ENCODE data around the gene SBF1. TPM values are rescaled to one million over a fixed set of nuclear protein-coding genes. Genes with fewer than 3 reads are reported as not detected.

The SBF1 gene
- polyA plus RNA-seq, 4 donors: 25.4 to 55.3 (median 43.4) TPM

- DNase-seq (ENCODE audit: low read depth in 4 of 4, low spot score in 2 of 4): no peak
These were observed 11.9 kb upstream of the SBF1 start, which contains the start of gene MIOX for GRCh38 chr22:50486561-50487289. Gene MIOX, plus strand, starts transcription at chr22:50486859. Its CDS starts 39 bp downstream, at chr22:50486898.

GRCh38 chr22:50485221-50486131 lies 10.6 kb upstream of the SBF1 start:
- DNase-seq (ENCODE audit: low read depth in 4 of 4, low spot score in 2 of 4): no peak

GRCh38 chr22:50483977-50484853 lies 9.4 kb upstream of the SBF1 start:
- no peak for DNase-seq (ENCODE audit: low read depth in 4 of 4, low spot score in 2 of 4)

GRCh38 chr22:50483556-50483955 lies 8.7 kb upstream of the SBF1 start:
- no peak for DNase-seq (ENCODE audit: low read depth in 4 of 4, low spot score in 2 of 4)

GRCh38 chr22:50483106-50483505 lies 8.3 kb upstream of the SBF1 start:
- no peak for DNase-seq (ENCODE audit: low read depth in 4 of 4, low spot score in 2 of 4)

GRCh38 chr22:50482107-50483074 lies 7.6 kb upstream of the SBF1 start:
- DNase-seq (ENCODE audit: low read depth in 4 of 4, low spot score in 2 of 4): no peak

GRCh38 chr22:50481440-50482106 lies 6.7 kb upstream of the SBF1 start, which contains the start of gene ADM2:
Gene ADM2, plus strand, starts transcription at chr22:50481543. Its CDS starts 305 bp downstream, at chr22:50481848.
- DNase-seq (ENCODE audit: low read depth in 4 of 4, low spot score in 2 of 4): no peak

- no peak for DNase-seq (ENCODE audit: low read depth in 4 of 4, low spot score in 2 of 4)
These were observed 6.2 kb upstream of the SBF1 start for GRCh38 chr22:50481045-50481439.

- no peak for DNase-seq (ENCODE audit: low read depth in 4 of 4, low spot score in 2 of 4)
These were observed 4.9 kb upstream of the SBF1 start for GRCh38 chr22:50479721-50480120.

- no peak for DNase-seq (ENCODE audit: low read depth in 4 of 4, low spot score in 2 of 4)
These were observed 3.1 kb upstream of the SBF1 start for GRCh38 chr22:50477923-50478322.

GRCh38 chr22:50476868-50477267 lies 2.0 kb upstream of the SBF1 start:
- DNase-seq (ENCODE audit: low read depth in 4 of 4, low spot score in 2 of 4): no peak

- no peak for DNase-seq (ENCODE audit: low read depth in 4 of 4, low spot score in 2 of 4)
These were observed 792 bp upstream of the SBF1 start for GRCh38 chr22:50475652-50476002.

GRCh38 chr22:50473855-50474671 lies 772 bp downstream of the SBF1 start:
- DNase-seq (ENCODE audit: low read depth in 4 of 4, low spot score in 2 of 4): no peak

GRCh38 chr22:50473088-50473487 lies 1.7 kb downstream of the SBF1 start:
- DNase-seq (ENCODE audit: low read depth in 4 of 4, low spot score in 2 of 4): no peak

GRCh38 chr22:50471962-50472361 lies 2.9 kb downstream of the SBF1 start:
- DNase-seq (ENCODE audit: low read depth in 4 of 4, low spot score in 2 of 4): no peak

- no peak for DNase-seq (ENCODE audit: low read depth in 4 of 4, low spot score in 2 of 4)
These were observed 3.5 kb downstream of the SBF1 start for GRCh38 chr22:50471197-50471847.

GRCh38 chr22:50470491-50470890 lies 4.3 kb downstream of the SBF1 start:
- DNase-seq (ENCODE audit: low read depth in 4 of 4, low spot score in 2 of 4): no peak

All from left renal cortex interstitium (tissue), 4 donors.